Uterus (tissue), 4 donors: ENCODE measurements around the gene PSAP. TPM values are rescaled to one million over a fixed set of nuclear protein-coding genes. Genes with fewer than 3 reads are reported as not detected.

Experiments
- DNase-seq, 2 donors: peaks; one replicate each; pipeline ENCODE4 v3.0.0-alpha.2; 2019 to 2020
- H3K27ac ChIP-seq, 2 donors: fragments of 200-600 bp; sonication (generic); 1 replicate in 1 of 2; 2 replicates in 1 of 2; pipeline ENCODE4 v1.5.1; 2016 to 2018
- H3K27me3 ChIP-seq, 2 donors: fragments of 200-600 bp; sonication (generic); one replicate each; pipeline ENCODE4 v1.5.1; 2018 to 2019; ENCODE audit warnings: control low read depth in 1 of 2
- H3K36me3 ChIP-seq, 2 donors: fragments of 200-600 bp; sonication (generic); one replicate each; pipeline ENCODE4 v1.5.1; 2019; ENCODE audit warnings: control low read depth in 1 of 2
- H3K4me1 ChIP-seq, 2 donors: fragments of 200-600 bp; sonication (generic); one replicate each; pipeline ENCODE4 v1.5.1; 2018 to 2019; ENCODE audit warnings: control low read depth in 1 of 2
- H3K4me3 ChIP-seq, 2 donors: fragments of 200-600 bp; sonication (generic); 1 replicate in 1 of 2; 2 replicates in 1 of 2; pipeline ENCODE4 v1.5.1; 2018 to 2019; ENCODE audit warnings: mild to moderate bottlenecking in 1 of 2
- H3K9me3 ChIP-seq, 2 donors: fragments of 200-600 bp; sonication (generic); one replicate each; pipeline ENCODE4 v1.5.1; 2019; ENCODE audit warnings: control low read depth in 1 of 2
- POLR2A ChIP-seq, 2 donors: fragments of 450-650 bp; IDR thresholded peaks; one replicate each; pipeline ENCODE4 v1.6.1; 2016; ENCODE audit warnings: antibody characterized with exemption in 2 of 2, mild to moderate bottlenecking in 1 of 2, moderate library complexity in 1 of 2
- intact Hi-C: fragments of 100-400 bp; cut with DNase I; formaldehyde crosslinking; loops from one replicate; pipeline ENCODE4 v1.15.1; 2023; ENCODE audit warnings: low total_unique reads
- total RNA-seq, 4 donors: library from RNA; depleted of rRNA in 3 of 4; stranded (reverse); fragments of >200 nt in 3 of 4; gene quantifications; one replicate each; pipeline versions ENCODE4 v1.1.0 to v1.2.4, GENCODE V29; 2014 to 2023
- TF ChIP-seq, protein P1 (sequence below), 4 experiments: fragments of 200-600 bp in 2 of 4; fragments of 450-650 bp in 2 of 4; sonication (generic) in 2 of 4; IDR thresholded peaks; one replicate each; pipeline ENCODE4 v1.5.1; 2016 to 2019; ENCODE audit warnings: antibody characterized with exemption in 4 of 4, mild to moderate bottlenecking in 2 of 4, moderate library complexity in 1 of 4
- donor health status: DM: yes; HTN: yes; CAD: no.

Gene PSAP
- total RNA-seq, 4 donors from 2014 or later, result 603 to 903 (median 759) TPM

DNA sequence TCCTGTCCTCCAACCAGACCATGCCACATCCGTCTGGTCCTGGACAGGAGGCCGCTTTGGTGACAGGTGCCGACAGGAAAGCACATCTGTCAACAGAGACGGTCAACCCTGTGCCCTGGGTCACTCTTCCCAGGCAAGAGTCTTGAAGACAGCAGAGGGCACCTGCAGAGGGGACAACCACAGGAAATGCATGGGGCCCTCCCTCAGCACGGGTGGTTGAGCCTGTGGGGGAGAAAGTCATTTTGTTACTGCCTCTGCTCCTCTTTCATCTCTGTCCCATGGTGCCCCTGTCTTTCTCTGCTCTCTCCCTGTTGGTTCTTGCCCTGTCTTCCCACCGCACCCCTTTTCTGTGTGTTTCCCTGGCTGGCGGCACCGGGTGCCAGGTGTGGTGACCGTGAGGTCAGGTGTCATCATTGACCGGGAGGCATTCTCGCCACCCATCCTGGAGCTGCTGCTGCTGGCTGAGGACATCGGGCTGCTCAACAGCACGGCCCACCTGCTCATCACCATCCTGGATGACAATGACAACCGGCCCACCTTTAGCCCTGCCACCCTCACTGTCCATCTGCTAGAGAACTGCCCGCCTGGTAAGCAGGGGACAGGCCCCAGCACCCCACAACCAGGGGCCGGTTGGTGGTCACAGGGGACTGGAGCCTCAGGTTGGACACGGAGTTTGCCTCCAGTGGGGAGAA is 60.2 kb downstream of the PSAP start:
- H3K27me3 ChIP-seq, result no peaks in the 10 kb centered on the region
- TF ChIP-seq, protein P1, sequence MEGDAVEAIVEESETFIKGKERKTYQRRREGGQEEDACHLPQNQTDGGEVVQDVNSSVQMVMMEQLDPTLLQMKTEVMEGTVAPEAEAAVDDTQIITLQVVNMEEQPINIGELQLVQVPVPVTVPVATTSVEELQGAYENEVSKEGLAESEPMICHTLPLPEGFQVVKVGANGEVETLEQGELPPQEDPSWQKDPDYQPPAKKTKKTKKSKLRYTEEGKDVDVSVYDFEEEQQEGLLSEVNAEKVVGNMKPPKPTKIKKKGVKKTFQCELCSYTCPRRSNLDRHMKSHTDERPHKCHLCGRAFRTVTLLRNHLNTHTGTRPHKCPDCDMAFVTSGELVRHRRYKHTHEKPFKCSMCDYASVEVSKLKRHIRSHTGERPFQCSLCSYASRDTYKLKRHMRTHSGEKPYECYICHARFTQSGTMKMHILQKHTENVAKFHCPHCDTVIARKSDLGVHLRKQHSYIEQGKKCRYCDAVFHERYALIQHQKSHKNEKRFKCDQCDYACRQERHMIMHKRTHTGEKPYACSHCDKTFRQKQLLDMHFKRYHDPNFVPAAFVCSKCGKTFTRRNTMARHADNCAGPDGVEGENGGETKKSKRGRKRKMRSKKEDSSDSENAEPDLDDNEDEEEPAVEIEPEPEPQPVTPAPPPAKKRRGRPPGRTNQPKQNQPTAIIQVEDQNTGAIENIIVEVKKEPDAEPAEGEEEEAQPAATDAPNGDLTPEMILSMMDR (IDR thresholded peaks at IDR 0.05), result no peak
- TF ChIP-seq POLR2A (IDR thresholded peaks at IDR 0.05), result no peak
- no peaks in the 10 kb centered on the region for H3K36me3 ChIP-seq
- H3K4me1 ChIP-seq, result no peaks in the 10 kb centered on the region
- H3K9me3 ChIP-seq, result no peaks in the 10 kb centered on the region
- H3K4me3 ChIP-seq, result no peak overlapping the region
- no peak for DNase-seq
- no peak overlapping the region for H3K27ac ChIP-seq
- intact Hi-C loops, result no loop called here

DNA sequence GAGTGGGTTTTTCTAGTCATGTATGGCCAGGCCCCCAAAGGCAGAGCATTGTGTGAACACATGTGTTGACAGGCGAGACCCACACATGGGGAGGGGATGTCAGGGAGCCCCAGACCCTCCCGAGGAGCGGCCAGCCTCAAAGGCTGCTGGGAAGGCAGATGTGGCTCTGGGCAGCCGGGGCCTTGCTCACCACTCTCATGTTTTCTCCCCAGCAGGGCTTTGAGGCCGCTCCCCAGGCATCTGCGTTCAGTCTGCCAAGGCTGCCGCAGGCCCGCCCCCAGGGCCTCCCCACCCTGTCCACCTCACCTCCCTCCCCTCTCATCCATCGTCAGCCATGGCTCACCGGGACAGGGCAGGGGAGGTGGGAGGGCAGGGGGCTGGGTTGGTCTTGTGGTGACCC is 61.2 kb downstream of the PSAP start:
- intact Hi-C loops, result no loop called here
- Histone ChIP-seq H3K9me3 (no peaks in the 10 kb centered on the region), H3K4me3 (no peak overlapping the region), H3K36me3 (no peaks in the 10 kb centered on the region), H3K27ac (no peak overlapping the region), H3K27me3 (no peaks in the 10 kb centered on the region), H3K4me1 (no peaks in the 10 kb centered on the region)
- TF ChIP-seq, protein P1 (IDR thresholded peaks at IDR 0.05), result no peak
- no peak for TF ChIP-seq POLR2A (IDR thresholded peaks at IDR 0.05)
- no peak for DNase-seq

DNA sequence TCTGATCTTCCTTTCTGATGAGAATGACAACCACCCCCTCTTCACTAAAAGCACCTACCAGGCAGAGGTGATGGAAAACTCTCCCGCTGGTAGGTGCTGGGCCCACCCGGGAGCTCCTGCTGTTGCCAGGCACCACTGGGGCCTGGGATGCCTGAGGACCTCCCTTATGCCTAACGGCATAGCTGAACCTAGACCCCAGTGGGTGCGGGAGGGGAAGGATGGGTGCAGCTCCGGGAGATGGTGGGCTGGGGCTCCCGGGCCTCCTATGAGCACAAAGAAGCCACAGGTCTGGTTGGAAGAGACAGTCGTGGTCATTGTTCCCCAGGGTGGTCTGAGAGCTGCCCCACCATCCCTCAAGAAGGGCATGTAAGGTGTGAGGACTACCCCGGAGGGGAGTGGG is 62.1 kb downstream of the PSAP start:
- no peak for TF ChIP-seq POLR2A (IDR thresholded peaks at IDR 0.05)
- TF ChIP-seq, protein P1 (IDR thresholded peaks at IDR 0.05), result no peak
- Histone ChIP-seq H3K27ac (no peak overlapping the region), H3K27me3 (no peaks in the 10 kb centered on the region), H3K9me3 (no peaks in the 10 kb centered on the region), H3K36me3 (no peaks in the 10 kb centered on the region), H3K4me3 (no peak overlapping the region), H3K4me1 (no peaks in the 10 kb centered on the region)
- intact Hi-C loops, result no loop called here
- DNase-seq, result no peak

DNA sequence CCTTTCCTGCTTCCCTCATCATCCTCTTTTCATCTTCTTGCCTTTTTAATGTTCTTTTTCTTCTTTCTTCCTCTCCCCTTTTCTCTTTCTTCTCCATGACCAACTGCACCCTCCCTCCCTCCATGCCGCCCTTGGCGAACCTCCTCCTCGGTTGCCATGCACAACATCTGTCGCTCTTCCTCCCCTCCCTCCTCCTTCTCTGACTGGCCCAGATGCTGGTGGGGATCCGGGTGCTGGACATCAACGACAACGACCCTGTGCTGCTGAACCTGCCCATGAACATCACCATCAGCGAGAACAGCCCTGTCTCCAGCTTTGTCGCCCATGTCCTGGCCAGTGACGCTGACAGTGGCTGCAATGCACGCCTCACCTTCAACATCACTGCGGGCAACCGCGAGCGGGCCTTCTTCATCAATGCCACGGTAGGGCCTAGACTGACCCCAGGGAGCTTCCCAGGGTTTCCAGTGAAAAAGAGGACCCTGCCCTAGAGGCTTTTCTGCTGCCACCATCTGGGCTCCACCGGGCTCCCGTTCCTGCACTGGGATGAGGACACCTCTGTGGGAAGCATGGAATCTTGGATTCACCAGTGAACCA is 66.3 kb downstream of the PSAP start:
- no peaks in the 10 kb centered on the region for H3K36me3 ChIP-seq
- no peaks in the 10 kb centered on the region for H3K4me1 ChIP-seq
- intact Hi-C loops, result no loop called here
- no peak overlapping the region for H3K4me3 ChIP-seq
- H3K9me3 ChIP-seq, result no peaks in the 10 kb centered on the region
- DNase-seq, result no peak
- H3K27ac ChIP-seq, result no peak overlapping the region
- H3K27me3 ChIP-seq, result no peaks in the 10 kb centered on the region
- TF ChIP-seq, protein P1 (IDR thresholded peaks at IDR 0.05), result no peak

DNA sequence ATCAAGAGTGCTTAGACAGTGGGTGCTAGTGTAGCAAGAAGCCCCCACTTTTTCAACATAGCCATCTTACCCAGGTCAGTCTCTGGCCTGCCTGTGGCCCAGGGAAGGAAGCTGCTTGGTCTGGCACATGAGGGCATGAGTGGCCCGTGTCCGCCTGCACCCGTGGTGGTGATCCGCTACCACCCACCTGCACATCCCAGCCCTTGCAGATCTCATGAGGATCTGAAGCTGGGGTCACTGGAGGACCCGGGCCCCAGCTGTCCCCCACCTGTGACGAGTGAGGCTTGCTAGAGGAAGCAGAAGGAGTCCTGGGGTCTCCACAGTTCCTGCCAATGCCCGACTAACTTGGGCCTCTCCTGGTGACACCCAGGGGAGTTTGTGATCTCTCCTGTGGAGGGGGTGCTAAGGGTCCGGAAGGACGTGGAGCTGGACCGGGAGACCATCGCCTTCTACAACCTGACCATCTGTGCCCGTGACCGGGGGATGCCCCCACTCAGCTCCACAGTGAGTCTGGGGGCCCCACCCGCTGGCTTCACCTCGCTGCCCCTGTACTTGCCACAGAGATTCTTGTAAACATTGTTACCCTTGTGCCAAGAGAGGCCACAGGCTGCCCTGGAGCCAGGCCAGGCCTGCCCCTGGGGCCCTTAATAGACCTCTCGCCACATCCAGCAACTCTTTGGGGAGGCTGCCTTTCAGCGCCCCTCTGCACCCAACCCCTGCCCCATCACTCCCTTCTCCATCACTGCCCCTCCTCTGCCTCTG is 67.0 kb downstream of the PSAP start:
- intact Hi-C loops, result no loop called here
- H3K27me3 ChIP-seq, result no peaks in the 10 kb centered on the region
- no peaks in the 10 kb centered on the region for H3K36me3 ChIP-seq
- DNase-seq, result no peak
- H3K4me3 ChIP-seq, result no peak overlapping the region
- H3K27ac ChIP-seq, result no peak overlapping the region
- no peak for TF ChIP-seq POLR2A (IDR thresholded peaks at IDR 0.05)
- TF ChIP-seq, protein P1 (IDR thresholded peaks at IDR 0.05), result no peak
- no peaks in the 10 kb centered on the region for H3K4me1 ChIP-seq
- H3K9me3 ChIP-seq, result no peaks in the 10 kb centered on the region
